ENCODE measurements around the gene PDLIM7.

PDLIM7 gene

GRCh38 chr5:177523711-177524538 lies 26.5 kb upstream of the PDLIM7 start:
- DNase-seq = peak; percentile 37

- no peak for DNase-seq
These were observed 23.6 kb upstream of the PDLIM7 start for GRCh38 chr5:177520916-177521513.

- DNase-seq = no peak
These were observed 22.9 kb upstream of the PDLIM7 start for GRCh38 chr5:177520271-177520670.

GRCh38 chr5:177519463-177520235 lies 22.2 kb upstream of the PDLIM7 start:
- DNase-seq = no peak

GRCh38 chr5:177516601-177517568 lies 19.5 kb upstream of the PDLIM7 start, which contains the start of gene DDX41:
Gene DDX41, minus strand, starts transcription at chr5:177516961. Its CDS starts 16 bp downstream, at chr5:177516945.
- DNase-seq = peak; percentile 95

GRCh38 chr5:177515580-177515979 lies 18.2 kb upstream of the PDLIM7 start:
- DNase-seq = no peak

- DNase-seq = no peak
These were observed 17.1 kb upstream of the PDLIM7 start for GRCh38 chr5:177514541-177514940.

GRCh38 chr5:177513500-177513899 lies 16.1 kb upstream of the PDLIM7 start:
- DNase-seq = no peak

GRCh38 chr5:177512736-177513380 lies 15.5 kb upstream of the PDLIM7 start:
- no peak for DNase-seq

GRCh38 chr5:177511796-177512675 lies 14.6 kb upstream of the PDLIM7 start:
- DNase-seq = no peak

- DNase-seq = no peak
These were observed 13.8 kb upstream of the PDLIM7 start for GRCh38 chr5:177511181-177511580.

GRCh38 chr5:177510567-177511053 lies 13.2 kb upstream of the PDLIM7 start:
- DNase-seq = no peak

GRCh38 chr5:177509991-177510566 lies 12.7 kb upstream of the PDLIM7 start:
- no peak for DNase-seq

- DNase-seq = no peak
These were observed 12.1 kb upstream of the PDLIM7 start, which contains the start of gene DOK3 for GRCh38 chr5:177509381-177509951. Gene DOK3, minus strand, starts transcription at chr5:177509826. Its CDS starts 286 bp downstream, at chr5:177509540.

- DNase-seq = no peak
These were observed 11.4 kb upstream of the PDLIM7 start for GRCh38 chr5:177508837-177509236.

- no peak for DNase-seq
These were observed 10.8 kb upstream of the PDLIM7 start for GRCh38 chr5:177508221-177508611.

GRCh38 chr5:177507596-177508220 lies 10.3 kb upstream of the PDLIM7 start:
- no peak for DNase-seq

- no peak for DNase-seq
These were observed 9.8 kb upstream of the PDLIM7 start for GRCh38 chr5:177507165-177507564.

- DNase-seq = no peak
These were observed 7.7 kb upstream of the PDLIM7 start for GRCh38 chr5:177505075-177505474.

Data from right forelimb (tissue), 1 donor.